PC-3 (cell line): ENCODE measurements around the gene ARHGEF11. TPM values are rescaled to one million over a fixed set of nuclear protein-coding genes. Genes with fewer than 3 reads are reported as not detected.

ENCODE experiments used
- ATAC-seq: fragments of 200-7000 bp; cut with Tn5 transposase; 2 replicates; pipeline ENCODE4 v1.9.1; 2020; ENCODE audit warnings: mild to moderate bottlenecking, moderate library complexity
- BruUV-seq: library from RNA; stranded (reverse); fragments of 400-500 nt; replicated peaks from 2 replicates; lab custom pipeline; 2021; lab: Mats Ljungman, UMichigan
- CTCF ChIA-PET: fragments of 300-600 bp; sonication (Branson Sonifier 250); formaldehyde crosslinking; loops from one replicate; lab custom pipeline; 2022; ENCODE audit warnings: antibody characterized with exemption; lab: Charles Lee
- POLR2A ChIA-PET: fragments of 300-600 bp; sonication (Branson Sonifier 250); formaldehyde crosslinking; loops from one replicate; lab custom pipeline; 2022; ENCODE audit warnings: antibody characterized with exemption; ENCODE audit not compliant: unreplicated experiment; lab: Charles Lee
- DNase-seq: peaks from one replicate; pipeline ENCODE4 v3.0.0-alpha.2; 2015
- H2AFZ ChIP-seq: fragments of 300-600 bp; sonication (generic); 2 replicates; pipeline ENCODE4 v1.6.0; 2016; ENCODE audit warnings: antibody characterized with exemption, low read length
- H3F3A ChIP-seq: fragments of 300-600 bp; sonication (generic); one replicate; pipeline ENCODE4 v1.6.0; 2017; ENCODE audit warnings: antibody characterized with exemption, low read length, control low read depth, mild to moderate bottlenecking; ENCODE audit not compliant: unreplicated experiment
- H3K27ac ChIP-seq: fragments of 300-600 bp; sonication (generic); 2 replicates; pipeline ENCODE4 v1.5.1; 2016; ENCODE audit warnings: mild to moderate bottlenecking, low read length
- H3K27me3 ChIP-seq: fragments of 300-600 bp; sonication (generic); 2 replicates; pipeline ENCODE4 v1.6.1; 2016; ENCODE audit warnings: low read length, mixed read lengths
- H3K36me3 ChIP-seq: fragments of 300-600 bp; sonication (generic); 2 replicates; pipeline ENCODE4 v1.6.1; 2016; ENCODE audit warnings: low read depth, mixed run types, low read length, mixed read lengths
- H3K4me1 ChIP-seq: fragments of 300-600 bp; sonication (generic); 2 replicates; pipeline ENCODE4 v1.5.1; 2016; ENCODE audit warnings: low read length; ENCODE audit not compliant: insufficient read depth
- H3K4me2 ChIP-seq: fragments of 300-600 bp; sonication (generic); 2 replicates; pipeline ENCODE4 v1.6.0; 2016; ENCODE audit warnings: low read length
- H3K4me3 ChIP-seq: fragments of 300-600 bp; sonication (generic); 2 replicates; pipeline ENCODE4 v1.5.1; 2016; ENCODE audit warnings: mild to moderate bottlenecking, low read length, mixed read lengths
- H3K79me2 ChIP-seq: fragments of 300-600 bp; sonication (generic); 2 replicates; pipeline ENCODE4 v1.6.1; 2017; ENCODE audit warnings: low read length, mixed read lengths
- H3K9ac ChIP-seq: fragments of 300-600 bp; sonication (generic); 2 replicates; pipeline ENCODE4 v1.6.0; 2016; ENCODE audit warnings: mild to moderate bottlenecking, low read length
- H3K9me2 ChIP-seq: fragments of 300-600 bp; sonication (generic); replicated peaks from 2 replicates; pipeline ENCODE4 v1.6.1; 2016; ENCODE audit warnings: mixed run types, low read length, mixed read lengths
- H3K9me3 ChIP-seq: fragments of 300-600 bp; sonication (generic); 2 replicates; pipeline ENCODE4 v1.6.1; 2016; ENCODE audit warnings: low read length, mixed read lengths
- H4K20me1 ChIP-seq: fragments of 300-600 bp; sonication (generic); 2 replicates; pipeline ENCODE4 v1.6.1; 2016; ENCODE audit warnings: low read length, mixed read lengths
- EZH2 ChIP-seq: fragments of 300-600 bp; sonication (generic); IDR thresholded peaks from one replicate; pipeline ENCODE4 v1.6.1; 2017; ENCODE audit warnings: antibody characterized with exemption, mild to moderate bottlenecking, low read length; ENCODE audit not compliant: unreplicated experiment
- EZH2phosphoT487 ChIP-seq: fragments of 300-600 bp; sonication (generic); IDR thresholded peaks from 2 replicates; pipeline ENCODE4 v1.6.1; 2018; ENCODE audit warnings: mild to moderate bottlenecking, antibody characterized with exemption, low read length, borderline replicate concordance
- intact Hi-C: fragments of 100-400 bp; cut with micrococcal nuclease; formaldehyde crosslinking; loops from 2 replicates; pipeline ENCODE4 v1.9.0; 2023
- total RNA-seq: library from RNA; depleted of rRNA; stranded (reverse); fragments of >200 nt; gene quantifications from 2 replicates; pipeline ENCODE4 v1.2.3, GENCODE V29; 2014
- TF ChIP-seq, protein P1 (sequence below): fragments of 300-600 bp; sonication (generic); conservative IDR thresholded peaks from 2 replicates; pipeline ENCODE4 v1.5.1; 2017; ENCODE audit warnings: antibody characterized with exemption, low read depth, mild to moderate bottlenecking, low read length

The ARHGEF11 gene
- total RNA-seq, 1 experiment from 2014 or later = 31.1 TPM

- Histone ChIP-seq H4K20me1 (no peaks in the 10 kb centered on the region), H3K4me1 (0 out of 2 replicates have a peak, but pooled peaks cover 3% of the 10 kb centered on the region), H3K9me2 (no peaks in the 10 kb centered on the region), H3K9ac (no peak overlapping the region), H3K4me3 (no peak overlapping the region), H3K9me3 (no peaks in the 10 kb centered on the region), H3K4me2 (no peak overlapping the region), H2AFZ (no peak overlapping the region), H3K27ac (no peak overlapping the region), H3K36me3 (no peaks in the 10 kb centered on the region), H3K79me2 (no peaks in the 10 kb centered on the region), H3K27me3 (peaks cover 15% of the 10 kb centered on the region; the same call in 1 of the 2 replicates), H3F3A (no peaks in the 10 kb centered on the region)
- BruUV-seq = no TSS peak
- TF ChIP-seq EZH2phosphoT487 (no peak), EZH2 (no peak)
- TF ChIP-seq, protein P1, sequence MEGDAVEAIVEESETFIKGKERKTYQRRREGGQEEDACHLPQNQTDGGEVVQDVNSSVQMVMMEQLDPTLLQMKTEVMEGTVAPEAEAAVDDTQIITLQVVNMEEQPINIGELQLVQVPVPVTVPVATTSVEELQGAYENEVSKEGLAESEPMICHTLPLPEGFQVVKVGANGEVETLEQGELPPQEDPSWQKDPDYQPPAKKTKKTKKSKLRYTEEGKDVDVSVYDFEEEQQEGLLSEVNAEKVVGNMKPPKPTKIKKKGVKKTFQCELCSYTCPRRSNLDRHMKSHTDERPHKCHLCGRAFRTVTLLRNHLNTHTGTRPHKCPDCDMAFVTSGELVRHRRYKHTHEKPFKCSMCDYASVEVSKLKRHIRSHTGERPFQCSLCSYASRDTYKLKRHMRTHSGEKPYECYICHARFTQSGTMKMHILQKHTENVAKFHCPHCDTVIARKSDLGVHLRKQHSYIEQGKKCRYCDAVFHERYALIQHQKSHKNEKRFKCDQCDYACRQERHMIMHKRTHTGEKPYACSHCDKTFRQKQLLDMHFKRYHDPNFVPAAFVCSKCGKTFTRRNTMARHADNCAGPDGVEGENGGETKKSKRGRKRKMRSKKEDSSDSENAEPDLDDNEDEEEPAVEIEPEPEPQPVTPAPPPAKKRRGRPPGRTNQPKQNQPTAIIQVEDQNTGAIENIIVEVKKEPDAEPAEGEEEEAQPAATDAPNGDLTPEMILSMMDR = no peak
- no peak for DNase-seq
- POLR2A ChIA-PET = no interaction called here
- intact Hi-C loops = no loop called here
- no peak for ATAC-seq
- CTCF ChIA-PET = interaction anchor here (0.6 kb wide), 1 partner anchor 76 kb away, joined by 8 read pairs; no protein-coding TSS in a partner anchor
Observed at GRCh38 chr1:157085421-157085820, 39.9 kb upstream of the ARHGEF11 start.

DNA sequence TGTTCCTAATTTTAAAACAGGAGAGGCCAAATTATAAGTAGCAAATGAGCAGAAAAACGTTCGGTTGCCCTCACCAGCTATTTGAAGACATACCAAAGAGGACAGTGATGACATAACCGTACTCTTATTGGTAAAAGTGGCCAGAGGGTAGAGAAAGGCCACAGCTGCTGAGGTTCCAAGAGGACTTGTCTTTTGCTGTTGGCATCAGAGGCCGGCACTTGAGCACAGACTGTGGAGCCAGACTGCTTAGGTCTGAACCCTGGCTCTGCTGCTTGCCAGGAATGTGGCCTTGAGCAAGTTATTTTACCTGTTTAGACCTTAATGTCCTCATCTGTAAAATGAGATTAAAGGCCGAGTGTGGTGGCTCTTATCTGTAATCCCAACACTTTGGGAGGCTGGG lies 39.2 kb upstream of the ARHGEF11 start:
- Histone ChIP-seq H3K9ac (no peak overlapping the region), H3K4me3 (no peak overlapping the region), H3F3A (no peaks in the 10 kb centered on the region), H3K9me2 (no peaks in the 10 kb centered on the region), H2AFZ (no peak overlapping the region), H3K9me3 (no peaks in the 10 kb centered on the region), H3K4me2 (no peak overlapping the region), H3K27me3 (peaks cover 15% of the 10 kb centered on the region; the same call in 1 of the 2 replicates), H3K79me2 (no peaks in the 10 kb centered on the region), H4K20me1 (no peaks in the 10 kb centered on the region), H3K4me1 (0 out of 2 replicates have a peak, but pooled peaks cover 3% of the 10 kb centered on the region), H3K27ac (no peak overlapping the region), H3K36me3 (no peaks in the 10 kb centered on the region)
- POLR2A ChIA-PET = no interaction called here
- no peak for DNase-seq
- intact Hi-C loops = no loop called here
- no peak for ATAC-seq
- no peak for TF ChIP-seq EZH2phosphoT487
- TF ChIP-seq, protein P1 = no peak
- no peak for TF ChIP-seq EZH2
- CTCF ChIA-PET = no interaction called here
- no TSS peak for BruUV-seq

DNA sequence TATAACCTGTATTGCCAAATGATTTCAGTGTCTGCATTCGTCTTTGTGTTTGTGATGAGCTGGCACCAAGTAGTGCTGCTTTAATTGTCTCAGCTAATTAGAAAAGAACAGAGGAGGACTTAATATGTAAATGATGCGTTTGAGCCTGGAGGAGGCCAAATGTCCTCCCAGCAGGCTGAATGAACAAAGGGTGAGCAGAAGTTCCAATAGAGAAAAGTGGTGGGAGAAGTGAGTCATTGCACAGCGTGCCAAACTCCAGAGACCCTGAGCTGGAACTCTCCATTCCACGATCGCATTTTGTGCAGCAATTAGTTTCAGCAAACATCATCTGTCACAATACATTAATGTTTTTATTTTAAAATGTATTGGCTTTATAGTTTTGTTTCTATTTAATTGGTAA lies 36.2 kb upstream of the ARHGEF11 start:
- Histone ChIP-seq H3K9ac (no peak overlapping the region), H3K4me3 (no peak overlapping the region), H3K27me3 (peaks cover 28% of the 10 kb centered on the region; the same call in 1 of the 2 replicates), H3K9me3 (no peaks in the 10 kb centered on the region), H3K79me2 (no peaks in the 10 kb centered on the region), H4K20me1 (no peaks in the 10 kb centered on the region), H3K9me2 (no peaks in the 10 kb centered on the region), H3K4me1 (no peaks in the 10 kb centered on the region), H3F3A (no peaks in the 10 kb centered on the region), H2AFZ (no peak overlapping the region), H3K27ac (no peak overlapping the region), H3K36me3 (no peaks in the 10 kb centered on the region), H3K4me2 (no peak overlapping the region)
- CTCF ChIA-PET = interaction anchor here (0.9 kb wide), 1 partner anchor 8 kb away, joined by 3 read pairs; no protein-coding TSS in a partner anchor
- TF ChIP-seq, protein P1 = no peak
- TF ChIP-seq EZH2 (no peak), EZH2phosphoT487 (no peak)
- ATAC-seq = no peak
- POLR2A ChIA-PET = no interaction called here
- no peak for DNase-seq
- no TSS peak for BruUV-seq
- intact Hi-C loops = no loop called here
